ENCODE data around the gene CCR5AS.

CCR5AS gene

DNA sequence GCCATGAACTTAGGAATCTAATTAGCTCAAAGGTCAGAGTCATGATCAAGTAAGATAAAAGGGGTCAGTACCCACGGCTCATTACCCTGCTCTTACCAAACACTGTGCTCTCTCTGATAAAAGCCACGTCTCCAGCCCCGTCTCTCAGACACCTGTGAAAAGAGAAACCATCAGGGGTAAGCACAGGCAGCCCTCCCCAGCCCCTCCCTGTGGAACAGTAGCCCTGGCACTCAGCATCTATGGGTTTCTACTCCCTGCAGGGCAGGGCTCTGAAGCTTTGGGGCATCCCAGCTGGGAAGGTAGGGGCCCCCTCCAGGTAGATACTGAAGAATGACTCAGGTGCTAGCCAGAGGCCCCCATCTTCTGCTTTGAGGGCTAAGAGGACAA lies 47.3 kb upstream of the CCR5AS start:
- H3K4me1 ChIP-seq: no peaks in the 10 kb centered on the region
- 33 to 51% methylated on average over 3 of the region's 3 CpGs for WGBS, 2 donors
- H3K9me3 ChIP-seq: no peaks in the 10 kb centered on the region
- H3K36me3 ChIP-seq: no peaks in the 10 kb centered on the region
- TF ChIP-seq, protein P1, sequence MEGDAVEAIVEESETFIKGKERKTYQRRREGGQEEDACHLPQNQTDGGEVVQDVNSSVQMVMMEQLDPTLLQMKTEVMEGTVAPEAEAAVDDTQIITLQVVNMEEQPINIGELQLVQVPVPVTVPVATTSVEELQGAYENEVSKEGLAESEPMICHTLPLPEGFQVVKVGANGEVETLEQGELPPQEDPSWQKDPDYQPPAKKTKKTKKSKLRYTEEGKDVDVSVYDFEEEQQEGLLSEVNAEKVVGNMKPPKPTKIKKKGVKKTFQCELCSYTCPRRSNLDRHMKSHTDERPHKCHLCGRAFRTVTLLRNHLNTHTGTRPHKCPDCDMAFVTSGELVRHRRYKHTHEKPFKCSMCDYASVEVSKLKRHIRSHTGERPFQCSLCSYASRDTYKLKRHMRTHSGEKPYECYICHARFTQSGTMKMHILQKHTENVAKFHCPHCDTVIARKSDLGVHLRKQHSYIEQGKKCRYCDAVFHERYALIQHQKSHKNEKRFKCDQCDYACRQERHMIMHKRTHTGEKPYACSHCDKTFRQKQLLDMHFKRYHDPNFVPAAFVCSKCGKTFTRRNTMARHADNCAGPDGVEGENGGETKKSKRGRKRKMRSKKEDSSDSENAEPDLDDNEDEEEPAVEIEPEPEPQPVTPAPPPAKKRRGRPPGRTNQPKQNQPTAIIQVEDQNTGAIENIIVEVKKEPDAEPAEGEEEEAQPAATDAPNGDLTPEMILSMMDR (IDR thresholded peaks at IDR 0.05): no peak
- TF ChIP-seq POLR2A (IDR thresholded peaks at IDR 0.05) (no peak), POLR2AphosphoS5 (IDR thresholded peaks at IDR 0.05) (no peak), EP300 (IDR thresholded peaks at IDR 0.05) (no peak)
- intact Hi-C loops (cut with DNase I): no loop called here
- no peak overlapping the region for H3K27ac ChIP-seq
- H3K27me3 ChIP-seq: no peaks in the 10 kb centered on the region
- no peak overlapping the region for H3K4me3 ChIP-seq
- DNase-seq: no peak

DNA sequence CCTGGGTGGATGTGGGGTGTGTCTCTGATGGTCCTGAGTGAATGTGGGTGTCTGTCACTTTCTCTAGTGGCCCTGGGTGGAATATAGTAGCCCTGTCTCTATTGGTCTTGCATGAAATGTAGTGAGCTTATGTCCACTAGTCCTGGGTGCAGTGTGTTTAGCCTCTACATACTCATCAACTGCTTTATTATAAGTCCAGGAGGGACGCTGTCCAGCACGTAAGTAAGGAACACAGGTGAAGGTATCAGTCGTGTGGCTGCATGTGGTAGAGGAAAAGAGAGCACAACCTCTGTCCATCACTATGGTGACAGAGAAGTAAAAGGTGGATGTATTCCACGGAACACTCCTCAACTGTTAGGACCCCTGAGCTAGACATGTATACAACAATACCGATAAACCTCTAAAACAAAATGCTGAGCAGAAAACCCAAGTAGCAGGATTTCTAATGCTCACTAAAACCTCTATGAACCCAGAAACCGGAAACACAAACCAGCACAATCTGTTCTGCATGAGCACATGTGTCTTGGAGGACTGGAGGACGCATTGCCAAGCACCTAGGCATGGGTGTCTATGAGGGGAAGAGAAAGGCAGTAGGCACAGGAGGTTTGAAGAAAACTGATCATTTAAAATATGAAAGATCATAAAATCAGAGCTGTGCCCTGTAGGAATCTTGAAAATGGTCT lies 46.8 kb upstream of the CCR5AS start:
- no peak for DNase-seq
- Histone ChIP-seq H3K4me3 (no peak overlapping the region), H3K9me3 (no peaks in the 10 kb centered on the region), H3K4me1 (no peaks in the 10 kb centered on the region), H3K36me3 (no peaks in the 10 kb centered on the region), H3K27me3 (no peaks in the 10 kb centered on the region), H3K27ac (no peak overlapping the region)
- 72 to 75% methylated on average over 7 of the region's 7 CpGs for WGBS, 2 donors
- intact Hi-C loops (cut with DNase I): no loop called here
- TF ChIP-seq, protein P1 (IDR thresholded peaks at IDR 0.05): no peak

DNA sequence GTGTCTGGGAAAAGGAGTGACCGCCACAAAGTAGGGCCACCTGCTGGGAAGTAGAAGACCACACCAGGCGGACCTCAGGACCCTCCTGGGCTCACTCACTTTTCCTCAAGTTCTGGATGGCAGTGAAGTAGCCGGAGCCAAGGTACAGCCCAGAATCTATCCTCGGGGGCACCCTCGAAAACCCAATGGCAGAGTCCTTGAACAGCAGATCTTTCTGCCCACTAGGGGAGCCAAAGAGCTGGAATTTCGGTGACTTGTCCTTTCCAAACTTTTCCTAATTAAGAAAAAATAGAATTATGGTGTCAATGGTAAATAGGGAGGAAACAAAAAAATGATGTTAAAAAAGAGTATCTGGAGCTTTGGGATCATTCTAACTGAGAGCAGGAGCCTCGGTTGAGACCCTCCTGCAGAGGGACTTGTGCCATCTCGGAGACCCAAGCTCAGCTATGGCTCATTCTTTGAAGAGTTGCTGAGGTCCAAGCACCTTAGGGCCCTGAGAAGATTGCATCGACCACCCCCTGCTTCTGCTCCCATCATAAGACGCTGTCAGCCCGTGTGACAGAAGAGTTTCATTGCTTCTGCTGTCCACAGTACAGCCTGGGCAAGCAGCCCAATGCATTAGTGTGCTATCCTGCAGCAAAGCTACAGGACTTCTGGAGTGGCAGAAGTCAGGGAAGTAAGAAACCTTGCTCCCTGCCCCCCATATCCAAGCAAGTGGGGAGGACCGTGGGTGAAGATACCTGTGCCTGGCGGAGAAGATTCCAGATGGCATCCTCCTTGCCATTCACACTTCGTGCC lies 43.1 kb upstream of the CCR5AS start:
- no peak overlapping the region for H3K4me3 ChIP-seq
- H3K27me3 ChIP-seq: no peaks in the 10 kb centered on the region
- no peak overlapping the region for H3K27ac ChIP-seq
- WGBS, 2 donors: 67 to 75% methylated on average over 14 of the region's 14 CpGs
- DNase-seq: no peak
- H3K9me3 ChIP-seq: no peaks in the 10 kb centered on the region
- intact Hi-C loops (cut with DNase I): loop anchor here (10.0 kb wide), 3 partner anchors 365 to 685 kb away; no protein-coding TSS in a partner anchor
- TF ChIP-seq, protein P1 (IDR thresholded peaks at IDR 0.05): peak in 1 of 4 experiments; percentile 17
- TF ChIP-seq EP300 (IDR thresholded peaks at IDR 0.05): no peak
- no peaks in the 10 kb centered on the region for H3K4me1 ChIP-seq
- H3K36me3 ChIP-seq: no peaks in the 10 kb centered on the region

DNA sequence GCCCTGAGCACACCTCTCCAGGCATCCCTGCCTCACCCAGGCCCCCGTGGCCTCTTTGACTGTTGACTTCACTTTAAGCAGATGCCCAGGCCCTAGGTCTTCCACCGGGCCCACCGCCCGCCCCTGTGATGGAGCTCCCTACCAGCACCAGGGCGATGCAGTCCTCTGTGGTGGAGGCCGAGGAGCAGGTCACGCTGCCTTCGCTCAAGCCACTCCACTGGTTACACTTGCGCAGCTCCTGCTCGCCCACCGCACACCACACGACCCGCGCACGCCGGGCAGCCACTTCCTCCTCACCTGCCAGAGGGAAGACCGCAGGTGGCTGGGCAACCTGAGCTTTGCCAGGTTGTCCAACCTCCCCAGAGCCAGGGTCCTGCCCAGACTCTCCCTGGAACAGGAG lies 41.9 kb upstream of the CCR5AS start:
- no peaks in the 10 kb centered on the region for H3K4me1 ChIP-seq
- no peak for DNase-seq
- no peaks in the 10 kb centered on the region for H3K27me3 ChIP-seq
- TF ChIP-seq, protein P1 (IDR thresholded peaks at IDR 0.05): no peak
- TF ChIP-seq EP300 (IDR thresholded peaks at IDR 0.05): no peak
- no peak for TF ChIP-seq POLR2AphosphoS5 (IDR thresholded peaks at IDR 0.05)
- no peak for TF ChIP-seq POLR2A (IDR thresholded peaks at IDR 0.05)
- no peak overlapping the region for H3K4me3 ChIP-seq
- H3K36me3 ChIP-seq: no peaks in the 10 kb centered on the region
- intact Hi-C loops (cut with DNase I): loop anchor here (10.0 kb wide), 3 partner anchors 364 to 684 kb away; no protein-coding TSS in a partner anchor
- no peak overlapping the region for H3K27ac ChIP-seq
- 91 to 94% methylated on average over 17 of the region's 17 CpGs for WGBS, 2 donors
- H3K9me3 ChIP-seq: no peaks in the 10 kb centered on the region
